GM23338 (cell line): ENCODE measurements around the gene IGFBP5. TPM values are rescaled to one million over a fixed set of nuclear protein-coding genes. Genes with fewer than 3 reads are reported as not detected.

Experiments used
- ATAC-seq: fragments of 200-7000 bp; cut with Tn5 transposase; 3 replicates; pipeline ENCODE4 v1.9.1; 2020
- DNase-seq: peaks from one replicate; pipeline ENCODE4 v3.0.0-alpha.2; 2015; ENCODE audit warnings: low spot score
- H2AFZ ChIP-seq: fragments of 200-600 bp; sonication (generic); 2 replicates; pipeline ENCODE4 v1.8.0; 2016; ENCODE audit warnings: antibody characterized with exemption, mild to moderate bottlenecking, moderate library complexity
- H3F3A ChIP-seq: fragments of 200-600 bp; sonication (generic); replicated peaks from 2 replicates; pipeline ENCODE4 v1.8.0; 2017; ENCODE audit warnings: antibody characterized with exemption, mixed run types, low read depth
- H3K27ac ChIP-seq: fragments of 200-600 bp; sonication (generic); 2 replicates; pipeline ENCODE4 v1.6.1; 2016; ENCODE audit warnings: low read depth
- H3K27me3 ChIP-seq: fragments of 200-600 bp; sonication (generic); 2 replicates; pipeline ENCODE4 v1.8.0; 2016; ENCODE audit warnings: mild to moderate bottlenecking, mixed run types, moderate library complexity; ENCODE audit not compliant: insufficient read depth
- H3K36me3 ChIP-seq: fragments of 200-600 bp; sonication (generic); 2 replicates; pipeline ENCODE4 v1.8.0; 2016; ENCODE audit warnings: mild to moderate bottlenecking; ENCODE audit not compliant: insufficient read depth
- H3K4me1 ChIP-seq: fragments of 200-600 bp; sonication (generic); 2 replicates; pipeline ENCODE4 v1.8.0; 2016; ENCODE audit warnings: mild to moderate bottlenecking, moderate library complexity; ENCODE audit not compliant: insufficient read depth
- H3K4me2 ChIP-seq: fragments of 200-600 bp; sonication (generic); 2 replicates; pipeline ENCODE4 v1.7.1; 2017; ENCODE audit warnings: mixed run types
- H3K4me3 ChIP-seq: fragments of 200-600 bp; sonication (generic); 2 replicates; pipeline ENCODE4 v1.6.1; 2016; ENCODE audit warnings: mixed run types
- H3K79me2 ChIP-seq: fragments of 200-600 bp; sonication (generic); replicated peaks from 2 replicates; pipeline ENCODE4 v1.8.0; 2017; ENCODE audit warnings: mild to moderate bottlenecking; ENCODE audit not compliant: insufficient read depth
- H3K9me2 ChIP-seq: fragments of 200-600 bp; sonication (generic); 2 replicates; pipeline ENCODE4 v1.8.0; 2017; ENCODE audit not compliant: insufficient read depth
- H4K20me1 ChIP-seq: fragments of 200-600 bp; sonication (generic); replicated peaks from 2 replicates; pipeline ENCODE4 v1.8.0; 2017; ENCODE audit warnings: mild to moderate bottlenecking; ENCODE audit not compliant: insufficient read depth
- H3K27ac Mint-ChIP-seq: 2 replicates; pipeline ENCODE4 v1.8.0; 2020; ENCODE audit warnings: inconsistent platforms, mild to moderate bottlenecking, moderate library complexity, mixed read lengths
- H3K27me3 Mint-ChIP-seq: 3 replicates; pipeline ENCODE4 v1.8.0; 2022; ENCODE audit warnings: low read depth, mild to moderate bottlenecking, moderate library complexity, mixed read lengths, inconsistent platforms; ENCODE audit not compliant: insufficient read depth, poor library complexity
- H3K36me3 Mint-ChIP-seq: 3 replicates; pipeline ENCODE4 v1.8.0; 2021; ENCODE audit warnings: low read depth, mild to moderate bottlenecking, inconsistent platforms, moderate library complexity, mixed read lengths
- H3K4me1 Mint-ChIP-seq: 3 replicates; pipeline ENCODE4 v1.8.0; 2020; ENCODE audit warnings: mild to moderate bottlenecking, inconsistent platforms, mixed read lengths
- H3K4me3 Mint-ChIP-seq: 3 replicates; pipeline ENCODE4 v1.8.0; 2021; ENCODE audit warnings: moderate library complexity, mild to moderate bottlenecking, inconsistent platforms, mixed read lengths
- H3K9me3 Mint-ChIP-seq: 3 replicates; pipeline ENCODE4 v1.8.0; 2020; ENCODE audit warnings: moderate library complexity, mild to moderate bottlenecking, inconsistent platforms, mixed read lengths
- CREB1 ChIP-seq: fragments of 250-450 bp; sonication (Bioruptor Pico); IDR thresholded peaks from 2 replicates; pipeline ENCODE4 v1.5.0; 2020; ENCODE audit warnings: low read depth, mild to moderate bottlenecking, moderate library complexity
- EZH2 ChIP-seq: fragments of 200-600 bp; sonication (generic); IDR thresholded peaks from one replicate; pipeline ENCODE4 v1.8.0; 2017; ENCODE audit warnings: antibody characterized with exemption, mild to moderate bottlenecking, low read depth; ENCODE audit not compliant: unreplicated experiment
- EZH2phosphoT487 ChIP-seq: fragments of 200-600 bp; sonication (generic); IDR thresholded peaks from one replicate; pipeline ENCODE4 v1.8.1; 2018; ENCODE audit warnings: antibody characterized with exemption; ENCODE audit not compliant: unreplicated experiment
- JUNB ChIP-seq: IDR thresholded peaks from one replicate; pipeline ENCODE4 v1.6.1; 2016; ENCODE audit warnings: antibody characterized with exemption; ENCODE audit not compliant: unreplicated experiment
- NANOG ChIP-seq: IDR thresholded peaks from 2 replicates; pipeline ENCODE4 v1.6.1; 2016; ENCODE audit warnings: antibody characterized with exemption, borderline replicate concordance
- POLR2AphosphoS5 ChIP-seq: IDR thresholded peaks from 2 replicates; pipeline ENCODE4 v1.6.1; 2016; ENCODE audit warnings: antibody characterized with exemption, low read depth
- STAT1 ChIP-seq: IDR thresholded peaks from one replicate; pipeline ENCODE4 v1.6.1; 2016; ENCODE audit warnings: antibody characterized with exemption; ENCODE audit not compliant: unreplicated experiment
- ZNF114 ChIP-seq: fragments of 250-450 bp; sonication (Bioruptor Pico); IDR thresholded peaks from 2 replicates; pipeline ENCODE4 v1.5.0; 2020; ENCODE audit warnings: mild to moderate bottlenecking, moderate library complexity
- ZNF331 ChIP-seq: fragments of 250-450 bp; sonication (Bioruptor Pico); IDR thresholded peaks from 2 replicates; pipeline ENCODE4 v1.5.0; 2020; ENCODE audit warnings: low read depth, mild to moderate bottlenecking, moderate library complexity
- polyA plus RNA-seq: library from polyadenylated mRNA; unstranded; fragments of >200 nt; fragmentation: Nextera tagmentation; extraction: Ambion mirVana; gene quantifications from 2 replicates; pipeline ENCODE4 v1.2.1, GENCODE V29; 2016
- total RNA-seq: library from RNA; depleted of rRNA; stranded (reverse); fragments of >200 nt; shearing (Covaris generic); gene quantifications from 2 replicates; pipeline ENCODE4 v1.2.3, GENCODE V29; 2014
- TF ChIP-seq, protein P1 (sequence below): IDR thresholded peaks from one replicate; pipeline ENCODE4 v1.6.1; 2018; ENCODE audit warnings: antibody characterized with exemption; ENCODE audit not compliant: unreplicated experiment
- TF ChIP-seq, protein P2 (sequence below): IDR thresholded peaks from 2 replicates; pipeline ENCODE4 v1.6.1; 2016; ENCODE audit warnings: antibody characterized with exemption
- TF ChIP-seq, protein P3 (sequence below), 2 experiments: fragments of 200-600 bp in 1 of 2; sonication (generic) in 1 of 2; conservative IDR thresholded peaks; 2 replicates each; pipeline versions ENCODE4 v1.5.1 to v1.6.1; 2016 to 2017; ENCODE audit warnings: antibody characterized with exemption in 2 of 2, low read depth in 2 of 2, mild to moderate bottlenecking in 2 of 2, moderate library complexity in 1 of 2
- TF ChIP-seq, protein P4 (sequence below): fragments of 250-450 bp; sonication (Bioruptor Pico); IDR thresholded peaks from 2 replicates; pipeline ENCODE4 v1.5.0; 2020; ENCODE audit warnings: mild to moderate bottlenecking, moderate library complexity

IGFBP5 gene
- total and polyA plus RNA-seq, 2 experiments from 2014 or later: 0.70 to 2.5 TPM

DNA sequence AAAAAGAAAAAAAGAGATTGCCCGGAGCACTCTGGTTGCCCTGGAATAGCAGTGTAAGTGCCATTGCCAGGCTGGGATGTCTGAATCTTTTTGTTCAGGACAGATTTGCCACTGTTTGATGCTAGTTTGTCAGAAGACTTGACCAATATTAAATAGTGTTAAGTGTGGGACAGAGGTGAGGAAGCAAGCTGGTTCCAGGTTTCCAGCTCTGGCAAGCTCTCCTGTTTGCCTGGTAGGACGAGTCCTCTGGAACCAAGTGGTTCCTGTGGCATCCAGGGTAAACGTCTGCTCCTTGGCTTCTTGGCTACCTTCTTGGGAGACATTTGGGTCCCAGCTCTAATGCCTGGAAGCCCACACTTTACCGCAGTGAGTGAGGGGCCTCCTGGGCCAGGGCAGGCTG lies 20.8 kb upstream of the IGFBP5 start:
- no peaks in the 10 kb centered on the region for H3K4me1 ChIP-seq
- H3F3A ChIP-seq: no peaks in the 10 kb centered on the region
- Mint-ChIP-seq H3K27ac (no peak overlapping the region), H3K4me3 (no peak overlapping the region), H3K27me3 (peaks cover 3% of the 10 kb centered on the region), H3K9me3 (no peaks in the 10 kb centered on the region), H3K36me3 (no peaks in the 10 kb centered on the region), H3K4me1 (peaks cover 6% of the 10 kb centered on the region; the same call in 1 of the 3 replicates)
- ATAC-seq (no peak), DNase-seq (no peak)
- H3K36me3 ChIP-seq: no peaks in the 10 kb centered on the region
- H4K20me1 ChIP-seq: no peaks in the 10 kb centered on the region
- peaks cover 4% of the 10 kb centered on the region; the same call in 1 of the 2 replicates for H3K9me2 ChIP-seq
- TF ChIP-seq, protein P1, sequence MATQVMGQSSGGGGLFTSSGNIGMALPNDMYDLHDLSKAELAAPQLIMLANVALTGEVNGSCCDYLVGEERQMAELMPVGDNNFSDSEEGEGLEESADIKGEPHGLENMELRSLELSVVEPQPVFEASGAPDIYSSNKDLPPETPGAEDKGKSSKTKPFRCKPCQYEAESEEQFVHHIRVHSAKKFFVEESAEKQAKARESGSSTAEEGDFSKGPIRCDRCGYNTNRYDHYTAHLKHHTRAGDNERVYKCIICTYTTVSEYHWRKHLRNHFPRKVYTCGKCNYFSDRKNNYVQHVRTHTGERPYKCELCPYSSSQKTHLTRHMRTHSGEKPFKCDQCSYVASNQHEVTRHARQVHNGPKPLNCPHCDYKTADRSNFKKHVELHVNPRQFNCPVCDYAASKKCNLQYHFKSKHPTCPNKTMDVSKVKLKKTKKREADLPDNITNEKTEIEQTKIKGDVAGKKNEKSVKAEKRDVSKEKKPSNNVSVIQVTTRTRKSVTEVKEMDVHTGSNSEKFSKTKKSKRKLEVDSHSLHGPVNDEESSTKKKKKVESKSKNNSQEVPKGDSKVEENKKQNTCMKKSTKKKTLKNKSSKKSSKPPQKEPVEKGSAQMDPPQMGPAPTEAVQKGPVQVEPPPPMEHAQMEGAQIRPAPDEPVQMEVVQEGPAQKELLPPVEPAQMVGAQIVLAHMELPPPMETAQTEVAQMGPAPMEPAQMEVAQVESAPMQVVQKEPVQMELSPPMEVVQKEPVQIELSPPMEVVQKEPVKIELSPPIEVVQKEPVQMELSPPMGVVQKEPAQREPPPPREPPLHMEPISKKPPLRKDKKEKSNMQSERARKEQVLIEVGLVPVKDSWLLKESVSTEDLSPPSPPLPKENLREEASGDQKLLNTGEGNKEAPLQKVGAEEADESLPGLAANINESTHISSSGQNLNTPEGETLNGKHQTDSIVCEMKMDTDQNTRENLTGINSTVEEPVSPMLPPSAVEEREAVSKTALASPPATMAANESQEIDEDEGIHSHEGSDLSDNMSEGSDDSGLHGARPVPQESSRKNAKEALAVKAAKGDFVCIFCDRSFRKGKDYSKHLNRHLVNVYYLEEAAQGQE: no peak
- TF ChIP-seq ZNF114 (CRISPR knock-in tag) (no peak), NANOG (no peak), JUNB (no peak), CREB1 (no peak), STAT1 (no peak), ZNF331 (CRISPR knock-in tag) (no peak), EZH2 (no peak), EZH2phosphoT487 (no peak), POLR2AphosphoS5 (no peak)
- TF ChIP-seq, protein P2, sequence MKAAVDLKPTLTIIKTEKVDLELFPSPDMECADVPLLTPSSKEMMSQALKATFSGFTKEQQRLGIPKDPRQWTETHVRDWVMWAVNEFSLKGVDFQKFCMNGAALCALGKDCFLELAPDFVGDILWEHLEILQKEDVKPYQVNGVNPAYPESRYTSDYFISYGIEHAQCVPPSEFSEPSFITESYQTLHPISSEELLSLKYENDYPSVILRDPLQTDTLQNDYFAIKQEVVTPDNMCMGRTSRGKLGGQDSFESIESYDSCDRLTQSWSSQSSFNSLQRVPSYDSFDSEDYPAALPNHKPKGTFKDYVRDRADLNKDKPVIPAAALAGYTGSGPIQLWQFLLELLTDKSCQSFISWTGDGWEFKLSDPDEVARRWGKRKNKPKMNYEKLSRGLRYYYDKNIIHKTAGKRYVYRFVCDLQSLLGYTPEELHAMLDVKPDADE: no peak
- TF ChIP-seq, protein P3, sequence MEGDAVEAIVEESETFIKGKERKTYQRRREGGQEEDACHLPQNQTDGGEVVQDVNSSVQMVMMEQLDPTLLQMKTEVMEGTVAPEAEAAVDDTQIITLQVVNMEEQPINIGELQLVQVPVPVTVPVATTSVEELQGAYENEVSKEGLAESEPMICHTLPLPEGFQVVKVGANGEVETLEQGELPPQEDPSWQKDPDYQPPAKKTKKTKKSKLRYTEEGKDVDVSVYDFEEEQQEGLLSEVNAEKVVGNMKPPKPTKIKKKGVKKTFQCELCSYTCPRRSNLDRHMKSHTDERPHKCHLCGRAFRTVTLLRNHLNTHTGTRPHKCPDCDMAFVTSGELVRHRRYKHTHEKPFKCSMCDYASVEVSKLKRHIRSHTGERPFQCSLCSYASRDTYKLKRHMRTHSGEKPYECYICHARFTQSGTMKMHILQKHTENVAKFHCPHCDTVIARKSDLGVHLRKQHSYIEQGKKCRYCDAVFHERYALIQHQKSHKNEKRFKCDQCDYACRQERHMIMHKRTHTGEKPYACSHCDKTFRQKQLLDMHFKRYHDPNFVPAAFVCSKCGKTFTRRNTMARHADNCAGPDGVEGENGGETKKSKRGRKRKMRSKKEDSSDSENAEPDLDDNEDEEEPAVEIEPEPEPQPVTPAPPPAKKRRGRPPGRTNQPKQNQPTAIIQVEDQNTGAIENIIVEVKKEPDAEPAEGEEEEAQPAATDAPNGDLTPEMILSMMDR (conservative IDR thresholded peaks at IDR 0.05; ENCODE audit: low read depth in 2 of 2): no peak
- TF ChIP-seq, protein P4, sequence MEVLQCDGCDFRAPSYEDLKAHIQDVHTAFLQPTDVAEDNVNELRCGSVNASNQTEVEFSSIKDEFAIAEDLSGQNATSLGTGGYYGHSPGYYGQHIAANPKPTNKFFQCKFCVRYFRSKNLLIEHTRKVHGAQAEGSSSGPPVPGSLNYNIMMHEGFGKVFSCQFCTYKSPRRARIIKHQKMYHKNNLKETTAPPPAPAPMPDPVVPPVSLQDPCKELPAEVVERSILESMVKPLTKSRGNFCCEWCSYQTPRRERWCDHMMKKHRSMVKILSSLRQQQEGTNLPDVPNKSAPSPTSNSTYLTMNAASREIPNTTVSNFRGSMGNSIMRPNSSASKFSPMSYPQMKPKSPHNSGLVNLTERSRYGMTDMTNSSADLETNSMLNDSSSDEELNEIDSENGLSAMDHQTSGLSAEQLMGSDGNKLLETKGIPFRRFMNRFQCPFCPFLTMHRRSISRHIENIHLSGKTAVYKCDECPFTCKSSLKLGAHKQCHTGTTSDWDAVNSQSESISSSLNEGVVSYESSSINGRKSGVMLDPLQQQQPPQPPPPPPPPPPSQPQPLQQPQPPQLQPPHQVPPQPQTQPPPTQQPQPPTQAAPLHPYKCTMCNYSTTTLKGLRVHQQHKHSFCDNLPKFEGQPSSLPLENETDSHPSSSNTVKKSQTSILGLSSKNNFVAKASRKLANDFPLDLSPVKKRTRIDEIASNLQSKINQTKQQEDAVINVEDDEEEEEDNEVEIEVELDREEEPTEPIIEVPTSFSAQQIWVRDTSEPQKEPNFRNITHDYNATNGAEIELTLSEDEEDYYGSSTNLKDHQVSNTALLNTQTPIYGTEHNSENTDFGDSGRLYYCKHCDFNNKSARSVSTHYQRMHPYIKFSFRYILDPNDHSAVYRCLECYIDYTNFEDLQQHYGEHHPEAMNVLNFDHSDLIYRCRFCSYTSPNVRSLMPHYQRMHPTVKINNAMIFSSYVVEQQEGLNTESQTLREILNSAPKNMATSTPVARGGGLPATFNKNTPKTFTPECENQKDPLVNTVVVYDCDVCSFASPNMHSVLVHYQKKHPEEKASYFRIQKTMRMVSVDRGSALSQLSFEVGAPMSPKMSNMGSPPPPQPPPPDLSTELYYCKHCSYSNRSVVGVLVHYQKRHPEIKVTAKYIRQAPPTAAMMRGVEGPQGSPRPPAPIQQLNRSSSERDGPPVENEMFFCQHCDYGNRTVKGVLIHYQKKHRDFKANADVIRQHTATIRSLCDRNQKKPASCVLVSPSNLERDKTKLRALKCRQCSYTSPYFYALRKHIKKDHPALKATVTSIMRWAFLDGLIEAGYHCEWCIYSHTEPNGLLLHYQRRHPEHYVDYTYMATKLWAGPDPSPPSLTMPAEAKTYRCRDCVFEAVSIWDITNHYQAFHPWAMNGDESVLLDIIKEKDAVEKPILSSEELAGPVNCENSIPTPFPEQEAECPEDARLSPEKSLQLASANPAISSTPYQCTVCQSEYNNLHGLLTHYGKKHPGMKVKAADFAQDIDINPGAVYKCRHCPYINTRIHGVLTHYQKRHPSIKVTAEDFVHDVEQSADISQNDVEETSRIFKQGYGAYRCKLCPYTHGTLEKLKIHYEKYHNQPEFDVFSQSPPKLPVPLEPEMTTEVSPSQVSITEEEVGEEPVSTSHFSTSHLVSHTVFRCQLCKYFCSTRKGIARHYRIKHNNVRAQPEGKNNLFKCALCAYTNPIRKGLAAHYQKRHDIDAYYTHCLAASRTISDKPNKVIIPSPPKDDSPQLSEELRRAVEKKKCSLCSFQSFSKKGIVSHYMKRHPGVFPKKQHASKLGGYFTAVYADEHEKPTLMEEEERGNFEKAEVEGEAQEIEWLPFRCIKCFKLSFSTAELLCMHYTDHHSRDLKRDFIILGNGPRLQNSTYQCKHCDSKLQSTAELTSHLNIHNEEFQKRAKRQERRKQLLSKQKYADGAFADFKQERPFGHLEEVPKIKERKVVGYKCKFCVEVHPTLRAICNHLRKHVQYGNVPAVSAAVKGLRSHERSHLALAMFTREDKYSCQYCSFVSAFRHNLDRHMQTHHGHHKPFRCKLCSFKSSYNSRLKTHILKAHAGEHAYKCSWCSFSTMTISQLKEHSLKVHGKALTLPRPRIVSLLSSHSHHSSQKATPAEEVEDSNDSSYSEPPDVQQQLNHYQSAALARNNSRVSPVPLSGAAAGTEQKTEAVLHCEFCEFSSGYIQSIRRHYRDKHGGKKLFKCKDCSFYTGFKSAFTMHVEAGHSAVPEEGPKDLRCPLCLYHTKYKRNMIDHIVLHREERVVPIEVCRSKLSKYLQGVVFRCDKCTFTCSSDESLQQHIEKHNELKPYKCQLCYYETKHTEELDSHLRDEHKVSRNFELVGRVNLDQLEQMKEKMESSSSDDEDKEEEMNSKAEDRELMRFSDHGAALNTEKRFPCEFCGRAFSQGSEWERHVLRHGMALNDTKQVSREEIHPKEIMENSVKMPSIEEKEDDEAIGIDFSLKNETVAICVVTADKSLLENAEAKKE: no peak
- H3K27me3 ChIP-seq: no peaks in the 10 kb centered on the region
- no peaks in the 10 kb centered on the region for H3K79me2 ChIP-seq
- no peak overlapping the region for H3K4me3 ChIP-seq
- no peak overlapping the region for H2AFZ ChIP-seq
- H3K27ac ChIP-seq: no peak overlapping the region
- H3K4me2 ChIP-seq: no peak overlapping the region
